NB4 (cell line): ENCODE data around the gene COPS7A.

Experiments
- DNase-seq: peaks from one replicate; pipeline ENCODE4 v3.0.0; 2010; ENCODE audit warnings: low read depth
- H3K4me3 ChIP-seq: one replicate; pipeline ENCODE4 v1.5.1; 2011; ENCODE audit warnings: mild to moderate bottlenecking, low read depth, low read length, moderate library complexity
- CTCF ChIP-seq: IDR thresholded peaks from one replicate; pipeline ENCODE4 v1.5.1; 2012; ENCODE audit warnings: low read depth, low read length
- MAX ChIP-seq: IDR thresholded peaks from 2 replicates; pipeline ENCODE4 v1.6.1; 2011; ENCODE audit warnings: low read depth, low read length
- MYC ChIP-seq: IDR thresholded peaks from 2 replicates; pipeline ENCODE4 v1.6.1; 2011; ENCODE audit warnings: low read depth, low read length
- POLR2A ChIP-seq: IDR thresholded peaks from 2 replicates; pipeline ENCODE4 v1.6.1; 2011; ENCODE audit warnings: mild to moderate bottlenecking; ENCODE audit not compliant: insufficient read length; ENCODE audit errors: extremely low read depth

The COPS7A gene, protein sequence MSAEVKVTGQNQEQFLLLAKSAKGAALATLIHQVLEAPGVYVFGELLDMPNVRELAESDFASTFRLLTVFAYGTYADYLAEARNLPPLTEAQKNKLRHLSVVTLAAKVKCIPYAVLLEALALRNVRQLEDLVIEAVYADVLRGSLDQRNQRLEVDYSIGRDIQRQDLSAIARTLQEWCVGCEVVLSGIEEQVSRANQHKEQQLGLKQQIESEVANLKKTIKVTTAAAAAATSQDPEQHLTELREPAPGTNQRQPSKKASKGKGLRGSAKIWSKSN

GRCh38 chr12:6723607-6724408 lies at the start of gene COPS7A:
Gene COPS7A, plus strand, starts transcription at chr12:6724046. Its CDS starts 611 bp downstream, at chr12:6724657.
- DNase-seq, result peak; percentile 99
- peak within 1 kb of the TSS; percentile 75 for H3K4me3 ChIP-seq
- TF ChIP-seq CTCF (no peak), MYC (peak; percentile 99), POLR2A (peak; percentile 72), MAX (peak; percentile 100)

DNA sequence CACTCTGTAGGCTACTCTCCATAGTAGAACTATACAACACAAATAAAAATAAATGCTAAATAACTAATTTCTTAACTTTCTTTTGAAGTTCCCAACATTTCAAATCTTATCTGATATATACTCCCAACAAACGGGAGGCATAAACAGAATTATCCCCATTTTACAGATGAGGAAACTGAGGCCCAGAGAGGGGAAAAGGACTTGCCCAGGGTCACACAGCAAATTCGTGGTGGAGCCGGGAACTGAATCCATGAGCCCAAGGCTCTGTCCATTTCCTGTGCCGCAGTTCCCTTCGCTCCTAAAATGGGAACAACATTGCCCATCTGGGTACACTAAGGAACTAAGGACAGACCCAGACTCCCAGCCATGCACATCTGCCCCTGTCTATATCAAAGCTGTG lies 46.9 kb upstream of the COPS7A start:
- no peak for DNase-seq
- H3K4me3 ChIP-seq, result no peak overlapping the region
- TF ChIP-seq CTCF, result no peak
- TF ChIP-seq POLR2A, result no peak
- TF ChIP-seq MAX, result no peak
- no peak for TF ChIP-seq MYC

DNA sequence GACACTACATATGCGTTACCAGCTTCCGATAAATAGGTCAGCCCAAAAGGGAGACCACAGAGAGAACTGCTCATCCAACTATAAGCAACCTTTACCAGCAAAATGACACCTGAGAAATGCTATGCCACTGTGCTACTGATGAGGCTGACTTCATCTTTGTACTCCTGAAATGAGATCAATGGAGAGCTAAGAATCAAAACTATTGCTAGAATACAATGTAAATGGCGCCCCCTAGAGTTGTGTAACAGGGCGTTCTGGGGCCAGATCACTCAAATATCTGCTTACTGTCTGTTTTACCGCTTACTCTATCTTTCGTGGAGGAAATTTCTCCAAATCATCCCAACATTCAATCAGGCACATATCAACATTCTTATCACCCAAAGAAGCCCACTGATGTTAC lies 39.2 kb upstream of the COPS7A start:
- peak; percentile 75 for DNase-seq
- peak overlapping the region; percentile 14 for H3K4me3 ChIP-seq
- TF ChIP-seq CTCF, result peak; percentile 57
- TF ChIP-seq MYC, result no peak

GRCh38 chr12:6685814-6686213 lies 38.0 kb upstream of the COPS7A start:
- peak overlapping the region; percentile 2 for H3K4me3 ChIP-seq
- no peak for DNase-seq
- TF ChIP-seq MYC, result no peak
- TF ChIP-seq POLR2A, result no peak
- TF ChIP-seq MAX, result no peak
- no peak for TF ChIP-seq CTCF

- TF ChIP-seq POLR2A (no peak), MAX (peak; percentile 42; the same call in 1 of the 2 replicates)
- H3K4me3 ChIP-seq, result peak overlapping the region; percentile 94
- peak; percentile 77 for DNase-seq
Observed at GRCh38 chr12:6688543-6688998, 35.3 kb upstream of the COPS7A start.

DNA sequence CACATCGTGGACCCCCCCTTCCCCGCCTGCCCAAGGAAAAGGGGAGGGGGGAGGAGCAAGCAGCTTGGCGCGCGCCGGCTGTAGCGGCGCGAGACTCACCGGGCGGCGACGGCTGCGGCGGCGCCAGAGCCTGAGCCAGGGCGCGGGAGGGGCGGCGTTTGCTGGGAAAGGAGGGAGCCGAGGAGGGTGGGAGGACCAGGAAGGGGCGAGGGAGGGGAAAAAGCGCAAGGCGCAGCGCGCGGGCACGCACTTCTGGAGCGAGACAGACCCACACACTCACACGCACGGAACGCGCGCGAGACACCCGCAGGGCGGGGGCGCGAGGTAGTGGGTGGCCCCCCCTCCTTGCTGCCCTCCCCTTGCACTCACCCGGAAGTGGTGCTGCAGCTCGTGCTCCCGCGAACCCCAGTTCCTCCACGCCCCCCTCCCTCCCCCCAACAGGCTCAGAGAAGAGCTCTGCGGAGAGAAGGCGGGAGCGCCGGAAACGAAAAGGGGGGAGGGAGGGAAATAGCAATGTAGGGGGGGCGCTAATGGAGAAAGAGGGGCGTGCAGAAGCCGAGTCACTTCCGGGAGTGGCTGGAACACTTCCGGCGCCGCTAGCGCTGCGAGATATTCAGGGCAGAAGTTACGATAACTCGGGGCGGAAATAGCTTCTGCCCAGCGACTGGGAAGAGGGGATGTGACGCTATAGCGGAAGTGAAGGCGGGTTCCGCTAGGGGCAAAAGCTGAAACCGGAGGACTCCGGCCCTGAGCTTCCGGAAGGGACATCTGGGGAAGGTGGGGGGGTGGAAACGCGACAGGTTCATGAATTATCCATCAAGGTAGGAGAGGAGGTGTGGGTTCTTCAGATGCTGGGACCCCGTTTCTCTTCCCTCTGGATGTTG lies 34.6 kb upstream of the COPS7A start, which contains the start of gene ZNF384:
Gene ZNF384, minus strand, starts transcription at position 377 of the 884 bp plus-strand sequence. CDS start 9,855 bp downstream, outside the sequence.
- no peak for TF ChIP-seq CTCF
- TF ChIP-seq POLR2A, result peak; percentile 70
- TF ChIP-seq MAX, result no peak; the same call in none of the 2 replicates
- TF ChIP-seq MYC, result peak; percentile 48

More for the DNA sequence above, 34.6 kb upstream of the COPS7A start, which contains the start of gene ZNF384:
- DNase-seq, result peak; percentile 99
- peak within 1 kb of the TSS; percentile 94 for H3K4me3 ChIP-seq
